SK-N-SH (cell line): ENCODE measurements around the gene CYP2A13. TPM values are rescaled to one million over a fixed set of nuclear protein-coding genes. Genes with fewer than 3 reads are reported as not detected.
"Not testable (repeated sequence)": the region's sequence is repeated elsewhere in the genome, so short reads cannot be mapped to it uniquely, and the experiment has no call there.

Source experiments
- CTCF ChIA-PET: fragments of 300-600, 350-600 bp; formaldehyde crosslinking; extraction: SDS; loops from one replicate; lab custom pipeline; 2021; lab: Yijun Ruan, JAX
- POLR2A ChIA-PET: fragments of 350-600 bp; sonication (Branson Sonifier 250); formaldehyde crosslinking; extraction: SDS; loops from one replicate; lab custom pipeline; 2020; ENCODE audit warnings: antibody characterized with exemption, inconsistent platforms; lab: Yijun Ruan, JAX
- DNase-seq: peaks from one replicate; pipeline ENCODE4 v3.0.0; 2012
- H2AFZ ChIP-seq: fragments of 200-600 bp; sonication (generic); 2 replicates; pipeline ENCODE4 v1.8.1; 2016; ENCODE audit warnings: antibody characterized with exemption, mild to moderate bottlenecking, low read depth
- H3F3A ChIP-seq: fragments of 200-600 bp; sonication (generic); replicated peaks from 2 replicates; pipeline ENCODE3; 2016; ENCODE audit warnings: antibody characterized with exemption, mild to moderate bottlenecking; ENCODE audit not compliant: insufficient read depth
- H3K27ac ChIP-seq, 2 experiments: fragments of 200-500 bp in 1 of 2; fragments of 200-600 bp in 1 of 2; sonication (Bioruptor generic) in 1 of 2; sonication (generic), shearing (Covaris generic) in 1 of 2; 2 replicates each; pipeline versions ENCODE4 v1.5.1 to v1.6.1; 2014 to 2016; ENCODE audit warnings: low read depth in 2 of 2, inconsistent platforms in 1 of 2, low read length in 1 of 2, mild to moderate bottlenecking in 1 of 2, mixed read lengths in 1 of 2
- H3K27me3 ChIP-seq: fragments of 200-600 bp; sonication (generic), shearing (Covaris generic); 2 replicates; pipeline ENCODE4 v1.6.1; 2016; ENCODE audit warnings: mixed run types; ENCODE audit not compliant: insufficient read depth
- H3K36me3 ChIP-seq, 2 experiments: fragments of 200-500 bp in 1 of 2; fragments of 200-600 bp in 1 of 2; sonication (Bioruptor generic) in 1 of 2; sonication (generic) in 1 of 2; replicated peaks in 1 of 2; 2 replicates each; pipeline versions ENCODE3 to v1.5.1; 2014 to 2016; ENCODE audit warnings: low read length in 1 of 2, mild to moderate bottlenecking in 1 of 2; ENCODE audit not compliant: insufficient read depth in 2 of 2, control insufficient read depth in 1 of 2
- H3K4me1 ChIP-seq, 2 experiments: fragments of 200-500 bp in 1 of 2; fragments of 200-600 bp in 1 of 2; sonication (Bioruptor generic) in 1 of 2; sonication (generic), shearing (Covaris generic) in 1 of 2; 2 replicates each; pipeline versions ENCODE4 v1.5.1 to v1.6.1; 2014 to 2016; ENCODE audit warnings: low read depth in 1 of 2, low read length in 1 of 2, mixed run types in 1 of 2; ENCODE audit not compliant: insufficient read depth in 2 of 2, control insufficient read depth in 1 of 2
- H3K4me2 ChIP-seq: fragments of 200-600 bp; sonication (generic), shearing (Covaris generic); 2 replicates; pipeline ENCODE4 v1.6.1; 2017; ENCODE audit warnings: mixed run types
- H3K4me3 ChIP-seq, 2 experiments: fragments of 200-500 bp in 1 of 2; fragments of 200-600 bp in 1 of 2; sonication (Bioruptor generic) in 1 of 2; sonication (generic), shearing (Covaris generic) in 1 of 2; 2 replicates each; pipeline versions ENCODE4 v1.5.1 to v1.8.1; 2014 to 2016; ENCODE audit warnings: low read depth in 2 of 2, inconsistent platforms in 1 of 2, low read length in 1 of 2, mild to moderate bottlenecking in 1 of 2, mixed read lengths in 1 of 2, moderate library complexity in 1 of 2
- H3K79me2 ChIP-seq: fragments of 200-600 bp; sonication (generic); 2 replicates; pipeline ENCODE4 v1.8.1; 2017; ENCODE audit warnings: mild to moderate bottlenecking; ENCODE audit not compliant: insufficient read depth
- H3K9ac ChIP-seq: fragments of 200-600 bp; sonication (generic); 2 replicates; pipeline ENCODE4 v1.6.1; 2017; ENCODE audit warnings: mixed run types
- H3K9me2 ChIP-seq: fragments of 200-600 bp; sonication (generic); 2 replicates; pipeline ENCODE4 v1.6.1; 2017; ENCODE audit warnings: mixed run types
- H3K9me3 ChIP-seq: fragments of 200-600 bp; sonication (generic); 2 replicates; pipeline ENCODE4 v1.6.1; 2017; ENCODE audit warnings: mixed run types, mild to moderate bottlenecking, moderate library complexity
- H4K20me1 ChIP-seq: fragments of 200-600 bp; sonication (generic); 2 replicates; pipeline ENCODE4 v1.6.1; 2017; ENCODE audit warnings: mild to moderate bottlenecking, mixed run types; ENCODE audit not compliant: insufficient read depth
- RAD21 ChIP-seq: IDR thresholded peaks from 2 replicates; pipeline ENCODE4 v1.6.1; 2012; ENCODE audit warnings: mild to moderate bottlenecking, low read length
- SMC3 ChIP-seq: IDR thresholded peaks from 2 replicates; pipeline ENCODE4 v1.6.1; 2012; ENCODE audit warnings: low read depth, low read length, improper control_type of control experiment
- WGBS: methylation state at CpG from one replicate; pipeline ENCODE4 v1.1.6; 2017; ENCODE audit warnings: low lambda C conversion rate; 5-methylcytosine and 5-hydroxymethylcytosine counted together
- polyA plus RNA-seq, 3 experiments: library from polyadenylated mRNA; depleted of rRNA; stranded (reverse); fragments of >200 nt; gene quantifications; 2 replicates each; pipeline ENCODE4 v1.2.3, GENCODE V29; 2012
- TF ChIP-seq, protein P1 (sequence below): IDR thresholded peaks from 2 replicates; pipeline ENCODE4 v1.6.1; 2012; ENCODE audit warnings: mild to moderate bottlenecking, low read depth, low read length, moderate library complexity

The CYP2A13 gene
- polyA plus RNA-seq, 1 of the 3 experiments (the other 2 are of a cell fraction): not detected

DNA sequence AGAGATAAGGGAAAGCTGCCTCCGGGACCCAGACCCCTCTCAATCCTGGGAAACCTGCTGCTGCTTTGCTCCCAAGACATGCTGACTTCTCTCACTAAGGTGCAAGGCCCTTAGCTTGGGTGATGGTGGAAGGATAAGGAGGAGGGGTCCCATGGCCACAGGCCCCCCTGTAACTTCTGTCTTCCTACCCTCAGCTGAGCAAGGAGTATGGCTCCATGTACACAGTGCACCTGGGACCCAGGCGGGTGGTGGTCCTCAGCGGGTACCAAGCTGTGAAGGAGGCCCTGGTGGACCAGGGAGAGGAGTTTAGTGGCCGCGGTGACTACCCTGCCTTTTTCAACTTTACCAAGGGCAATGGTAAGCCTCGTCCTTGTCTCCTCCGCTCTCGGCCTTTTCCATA is 28.0 kb downstream of the CYP2A13 start:
- Histone ChIP-seq H2AFZ (no peak overlapping the region), H3K4me2 (no peak overlapping the region), H3F3A (no peaks in the 10 kb centered on the region), H3K27ac (no peak overlapping the region), H3K79me2 (no peaks in the 10 kb centered on the region), H3K4me3 (no peak overlapping the region), H3K9me2 (no peaks in the 10 kb centered on the region), H3K9me3 (no peaks in the 10 kb centered on the region), H3K27me3 (peaks cover 71% of the 10 kb centered on the region), H3K4me1 (no peaks in the 10 kb centered on the region), H3K9ac (no peak overlapping the region), H3K36me3 (no peaks in the 10 kb centered on the region)
- 19% methylated on average over 8 of the region's 8 CpGs for WGBS
- no peak for DNase-seq
- CTCF ChIA-PET: interaction anchor here (1.3 kb wide), 1 partner anchor 28 kb away, joined by 5 read pairs; no protein-coding TSS in a partner anchor
- TF ChIP-seq SMC3 (no peak), RAD21 (no peak)
- TF ChIP-seq, protein P1, sequence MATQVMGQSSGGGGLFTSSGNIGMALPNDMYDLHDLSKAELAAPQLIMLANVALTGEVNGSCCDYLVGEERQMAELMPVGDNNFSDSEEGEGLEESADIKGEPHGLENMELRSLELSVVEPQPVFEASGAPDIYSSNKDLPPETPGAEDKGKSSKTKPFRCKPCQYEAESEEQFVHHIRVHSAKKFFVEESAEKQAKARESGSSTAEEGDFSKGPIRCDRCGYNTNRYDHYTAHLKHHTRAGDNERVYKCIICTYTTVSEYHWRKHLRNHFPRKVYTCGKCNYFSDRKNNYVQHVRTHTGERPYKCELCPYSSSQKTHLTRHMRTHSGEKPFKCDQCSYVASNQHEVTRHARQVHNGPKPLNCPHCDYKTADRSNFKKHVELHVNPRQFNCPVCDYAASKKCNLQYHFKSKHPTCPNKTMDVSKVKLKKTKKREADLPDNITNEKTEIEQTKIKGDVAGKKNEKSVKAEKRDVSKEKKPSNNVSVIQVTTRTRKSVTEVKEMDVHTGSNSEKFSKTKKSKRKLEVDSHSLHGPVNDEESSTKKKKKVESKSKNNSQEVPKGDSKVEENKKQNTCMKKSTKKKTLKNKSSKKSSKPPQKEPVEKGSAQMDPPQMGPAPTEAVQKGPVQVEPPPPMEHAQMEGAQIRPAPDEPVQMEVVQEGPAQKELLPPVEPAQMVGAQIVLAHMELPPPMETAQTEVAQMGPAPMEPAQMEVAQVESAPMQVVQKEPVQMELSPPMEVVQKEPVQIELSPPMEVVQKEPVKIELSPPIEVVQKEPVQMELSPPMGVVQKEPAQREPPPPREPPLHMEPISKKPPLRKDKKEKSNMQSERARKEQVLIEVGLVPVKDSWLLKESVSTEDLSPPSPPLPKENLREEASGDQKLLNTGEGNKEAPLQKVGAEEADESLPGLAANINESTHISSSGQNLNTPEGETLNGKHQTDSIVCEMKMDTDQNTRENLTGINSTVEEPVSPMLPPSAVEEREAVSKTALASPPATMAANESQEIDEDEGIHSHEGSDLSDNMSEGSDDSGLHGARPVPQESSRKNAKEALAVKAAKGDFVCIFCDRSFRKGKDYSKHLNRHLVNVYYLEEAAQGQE: no peak
- TF ChIP-seq, all 33 proteins: peak for 0
- no peaks in the 10 kb centered on the region for H4K20me1 ChIP-seq
- POLR2A ChIA-PET: no interaction called here

DNA sequence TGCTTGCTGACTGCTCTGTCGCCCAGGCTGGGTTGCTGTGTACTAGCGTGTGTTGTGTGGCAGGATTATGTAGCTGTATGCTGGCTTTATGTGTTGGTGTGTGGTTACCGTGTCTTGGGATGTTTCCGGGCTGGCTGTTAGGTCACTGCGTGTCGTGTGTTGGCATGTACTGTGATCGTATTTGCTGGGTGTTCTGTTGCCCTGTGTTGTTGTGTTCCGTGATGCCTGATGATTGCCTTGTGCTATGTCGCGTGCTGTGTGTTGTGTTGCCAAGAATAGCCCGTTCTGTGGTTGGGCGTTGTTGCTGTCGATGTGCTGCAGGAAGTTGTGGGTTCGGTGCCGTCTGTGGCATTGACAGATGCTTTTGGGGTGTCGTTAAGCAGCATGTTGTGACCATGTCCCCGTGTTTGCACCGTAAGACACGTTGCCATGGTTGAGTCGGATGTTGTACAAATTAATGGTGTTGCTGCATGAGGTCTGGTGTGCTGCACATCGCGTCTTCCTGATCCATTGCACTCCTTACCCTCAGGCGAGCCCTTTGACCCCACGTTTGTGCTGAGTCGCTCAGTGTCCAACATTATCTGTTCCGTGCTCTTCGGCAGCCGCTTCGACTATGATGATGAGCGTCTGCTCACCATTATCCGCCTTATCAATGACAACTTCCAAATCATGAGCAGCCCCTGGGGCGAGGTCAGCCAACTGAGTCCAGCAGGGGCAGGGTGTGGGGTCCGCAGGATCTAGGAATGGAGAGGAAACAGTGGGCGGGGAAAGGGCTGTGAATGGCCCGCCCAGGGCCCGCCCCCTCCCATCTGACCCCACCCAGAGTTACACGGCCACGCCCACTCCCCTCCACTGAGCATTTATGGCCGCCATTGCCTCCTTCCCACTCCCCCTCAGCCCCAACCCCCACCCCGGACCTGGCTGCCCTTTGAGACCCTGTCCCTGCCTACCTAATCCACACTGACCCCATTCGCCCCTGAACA is 33.0 kb downstream of the CYP2A13 start:
- H3K36me3 ChIP-seq, H2AFZ ChIP-seq, H3K4me2 ChIP-seq, H3K27ac ChIP-seq, H4K20me1 ChIP-seq, POLR2A ChIA-PET, H3K9me2 ChIP-seq, H3K4me3 ChIP-seq, CTCF ChIA-PET, H3K79me2 ChIP-seq, H3K4me1 ChIP-seq, H3K9me3 ChIP-seq, H3F3A ChIP-seq, DNase-seq, H3K9ac ChIP-seq: not testable (repeated sequence)
- 35% methylated on average over 35 of the region's 41 CpGs for WGBS
- peaks cover 47% of the 10 kb centered on the region for H3K27me3 ChIP-seq

- H3K4me2 ChIP-seq, H3K4me3 ChIP-seq, H2AFZ ChIP-seq, DNase-seq, H3K27ac ChIP-seq, H3K9me3 ChIP-seq, H3K4me1 ChIP-seq, H3K36me3 ChIP-seq, H3K79me2 ChIP-seq, H4K20me1 ChIP-seq, POLR2A ChIA-PET, CTCF ChIA-PET, H3K9ac ChIP-seq, H3F3A ChIP-seq, H3K9me2 ChIP-seq: not testable (repeated sequence)
- WGBS: 21% methylated on average over 7 of the region's 13 CpGs
- H3K27me3 ChIP-seq: peaks cover 39% of the 10 kb centered on the region; the same call in 1 of the 2 replicates
Measured at GRCh38 chr19:41122846-41123245, 34.6 kb downstream of the CYP2A13 start.
